ENCODE data around the gene PTPRO. TPM values are rescaled to one million over a fixed set of nuclear protein-coding genes. Genes with fewer than 3 reads are reported as not detected.
A peak's percentile ranks its signal among the peaks of the same experiment; 100 is the strongest.

The PTPRO gene
- total and polyA plus RNA-seq, 5 donors: 0.20 to 1.8 (median 1.4) TPM

- no peak overlapping the region for H3K4me3 ChIP-seq (ENCODE audit: low read length)
- H3K27me3 ChIP-seq (ENCODE audit: control insufficient read depth, insufficient read depth): no peaks in the 10 kb centered on the region
- DNase-seq (no peak), ATAC-seq (no peak)
- H3K4me1 ChIP-seq (ENCODE audit: control insufficient read depth, insufficient read depth, low read length): no peaks in the 10 kb centered on the region
- H3K9me3 ChIP-seq (ENCODE audit: control insufficient read depth, low read length): no peaks in the 10 kb centered on the region
- 36% methylated on average over 3 of the region's 3 CpGs for WGBS
- intact Hi-C loops (cut with DNase I): loop anchor here in 3 of 4 donors (5.0 to 10.0 kb wide), 4 partner anchors 50 to 310 kb away; no protein-coding TSS in a partner anchor
- no peak overlapping the region for H3K27ac ChIP-seq (ENCODE audit: low read length)
Observed at GRCh38 chr12:15584366-15585041, 262.2 kb downstream of the PTPRO start.

- ATAC-seq (no peak), DNase-seq (no peak)
- Histone ChIP-seq H3K4me1 (ENCODE audit: control insufficient read depth, insufficient read depth, low read length) (no peaks in the 10 kb centered on the region), H3K4me3 (ENCODE audit: low read length) (no peak overlapping the region), H3K27me3 (ENCODE audit: control insufficient read depth, insufficient read depth) (no peaks in the 10 kb centered on the region), H3K9me3 (ENCODE audit: control insufficient read depth, low read length) (no peaks in the 10 kb centered on the region), H3K27ac (ENCODE audit: low read length) (no peak overlapping the region)
- intact Hi-C loops (cut with DNase I): loop anchor here (2.0 to 10.0 kb wide), 8 partner anchors 55 to 315 kb away; no protein-coding TSS in a partner anchor
- WGBS: 70% methylated on average over 8 of the region's 8 CpGs
Observed at GRCh38 chr12:15589328-15590032, 267.2 kb downstream of the PTPRO start.

- ATAC-seq: peak; percentile 89 to 91
- H3K27ac ChIP-seq (ENCODE audit: low read length): no peak overlapping the region
- intact Hi-C loops (cut with DNase I): loop anchor here (2.0 to 10.0 kb wide), 6 partner anchors 54 to 268 kb away; no protein-coding TSS in a partner anchor
- no peaks in the 10 kb centered on the region for H3K27me3 ChIP-seq (ENCODE audit: control insufficient read depth, insufficient read depth)
- H3K9me3 ChIP-seq (ENCODE audit: control insufficient read depth, low read length): no peaks in the 10 kb centered on the region
- H3K4me1 ChIP-seq (ENCODE audit: control insufficient read depth, insufficient read depth, low read length): no peaks in the 10 kb centered on the region
- 7% methylated on average over 16 of the region's 16 CpGs for WGBS
- DNase-seq: peak; percentile 26 to 60 (median 60)
- peak overlapping the region; percentile 2 for H3K4me3 ChIP-seq (ENCODE audit: low read length)
Observed at GRCh38 chr12:15590180-15590826, 268.0 kb downstream of the PTPRO start.

- no peak overlapping the region for H3K4me3 ChIP-seq (ENCODE audit: low read length)
- DNase-seq (no peak), ATAC-seq (no peak)
- intact Hi-C loops (cut with DNase I): loop anchor here (2.0 to 10.0 kb wide), 6 partner anchors 53 to 267 kb away; no protein-coding TSS in a partner anchor
- no peaks in the 10 kb centered on the region for H3K4me1 ChIP-seq (ENCODE audit: control insufficient read depth, insufficient read depth, low read length)
- no peak overlapping the region for H3K27ac ChIP-seq (ENCODE audit: low read length)
- H3K9me3 ChIP-seq (ENCODE audit: control insufficient read depth, low read length): no peaks in the 10 kb centered on the region
- WGBS: 84% methylated on average over 5 of the region's 5 CpGs
- no peaks in the 10 kb centered on the region for H3K27me3 ChIP-seq (ENCODE audit: control insufficient read depth, insufficient read depth)
Observed at GRCh38 chr12:15591811-15592210, 269.5 kb downstream of the PTPRO start.

- H3K4me3 ChIP-seq (ENCODE audit: low read length): no peak overlapping the region
- WGBS: 68% methylated on average over 4 of the region's 4 CpGs
- no peak for DNase-seq
- ATAC-seq: no peak
- H3K27me3 ChIP-seq (ENCODE audit: control insufficient read depth, insufficient read depth): no peaks in the 10 kb centered on the region
- H3K9me3 ChIP-seq (ENCODE audit: control insufficient read depth, low read length): no peaks in the 10 kb centered on the region
- intact Hi-C loops (cut with DNase I): loop anchor here in 3 of 4 donors (5.0 to 10.0 kb wide), 4 partner anchors 52 to 264 kb away; no protein-coding TSS in a partner anchor
- peaks cover 4% of the 10 kb centered on the region for H3K4me1 ChIP-seq (ENCODE audit: control insufficient read depth, insufficient read depth, low read length)
- no peak overlapping the region for H3K27ac ChIP-seq (ENCODE audit: low read length)
Observed at GRCh38 chr12:15592934-15593333, 270.6 kb downstream of the PTPRO start.

- no peak overlapping the region for H3K27ac ChIP-seq (ENCODE audit: low read length)
- H3K27me3 ChIP-seq (ENCODE audit: control insufficient read depth, insufficient read depth): no peaks in the 10 kb centered on the region
- H3K9me3 ChIP-seq (ENCODE audit: control insufficient read depth, low read length): no peaks in the 10 kb centered on the region
- 45% methylated on average over 5 of the region's 5 CpGs for WGBS
- no peak overlapping the region for H3K4me3 ChIP-seq (ENCODE audit: low read length)
- peak in 1 of 2 donors; percentile 17 for ATAC-seq
- no peak for DNase-seq
- intact Hi-C loops (cut with DNase I): loop anchor here in 2 of 4 donors (10.0 kb wide), 2 partner anchors 49 to 179 kb away; no protein-coding TSS in a partner anchor
- peaks cover 8% of the 10 kb centered on the region for H3K4me1 ChIP-seq (ENCODE audit: control insufficient read depth, insufficient read depth, low read length)
Observed at GRCh38 chr12:15596174-15596573, 273.9 kb downstream of the PTPRO start.

GRCh38 chr12:15597125-15597830, 275.0 kb downstream of the PTPRO start:
- peaks cover 8% of the 10 kb centered on the region for H3K4me1 ChIP-seq (ENCODE audit: control insufficient read depth, insufficient read depth, low read length)
- H3K9me3 ChIP-seq (ENCODE audit: control insufficient read depth, low read length): no peaks in the 10 kb centered on the region
- H3K4me3 ChIP-seq (ENCODE audit: low read length): no peak overlapping the region
- H3K27ac ChIP-seq (ENCODE audit: low read length): no peak overlapping the region
- ATAC-seq: no peak
- H3K27me3 ChIP-seq (ENCODE audit: control insufficient read depth, insufficient read depth): no peaks in the 10 kb centered on the region
- 61% methylated on average over 5 of the region's 5 CpGs for WGBS
- no peak for DNase-seq
- intact Hi-C loops (cut with DNase I): loop anchor here in 2 of 4 donors (10.0 kb wide), 2 partner anchors 48 to 178 kb away; no protein-coding TSS in a partner anchor

GRCh38 chr12:15599266-15600037, 277.1 kb downstream of the PTPRO start:
- peaks cover 8% of the 10 kb centered on the region for H3K4me1 ChIP-seq (ENCODE audit: control insufficient read depth, insufficient read depth, low read length)
- intact Hi-C loops (cut with DNase I): loop anchor here in 2 of 4 donors (10.0 kb wide), 2 partner anchors 45 to 175 kb away; no protein-coding TSS in a partner anchor
- ATAC-seq: peak; percentile 89 to 93

GRCh38 chr12:15600223-15600935, 278.1 kb downstream of the PTPRO start:
- H3K9me3 ChIP-seq (ENCODE audit: control insufficient read depth, low read length): no peaks in the 10 kb centered on the region
- DNase-seq (no peak), ATAC-seq (no peak)
- WGBS: 89% methylated on average over 7 of the region's 7 CpGs
- peaks cover 8% of the 10 kb centered on the region for H3K4me1 ChIP-seq (ENCODE audit: control insufficient read depth, insufficient read depth, low read length)
- intact Hi-C loops (cut with DNase I): no loop called here
- H3K4me3 ChIP-seq (ENCODE audit: low read length): no peak overlapping the region
- no peak overlapping the region for H3K27ac ChIP-seq (ENCODE audit: low read length)
- H3K27me3 ChIP-seq (ENCODE audit: control insufficient read depth, insufficient read depth): no peaks in the 10 kb centered on the region

More at GRCh38 chr12:15599266-15600037, 277.1 kb downstream of the PTPRO start:
- H3K27ac ChIP-seq (ENCODE audit: low read length): peak overlapping the region; percentile 45
- H3K27me3 ChIP-seq (ENCODE audit: control insufficient read depth, insufficient read depth): no peaks in the 10 kb centered on the region
- 26% methylated on average over 4 of the region's 4 CpGs for WGBS
- DNase-seq: no peak
- no peaks in the 10 kb centered on the region for H3K9me3 ChIP-seq (ENCODE audit: control insufficient read depth, low read length)
- no peak overlapping the region for H3K4me3 ChIP-seq (ENCODE audit: low read length)

All from right cardiac atrium (tissue), 5 donors.